HG02970 (cell line): ENCODE results near the gene NKD1.

Source experiments
- ATAC-seq: cut with Tn5 transposase; IDR thresholded peaks from one replicate; pipeline ENCODE4 v1.9.1; 2021; ENCODE audit warnings: mild to moderate bottlenecking, moderate library complexity, moderate number of reproducible peaks; ENCODE audit not compliant: unreplicated experiment, low FRiP score

NKD1 gene

DNA sequence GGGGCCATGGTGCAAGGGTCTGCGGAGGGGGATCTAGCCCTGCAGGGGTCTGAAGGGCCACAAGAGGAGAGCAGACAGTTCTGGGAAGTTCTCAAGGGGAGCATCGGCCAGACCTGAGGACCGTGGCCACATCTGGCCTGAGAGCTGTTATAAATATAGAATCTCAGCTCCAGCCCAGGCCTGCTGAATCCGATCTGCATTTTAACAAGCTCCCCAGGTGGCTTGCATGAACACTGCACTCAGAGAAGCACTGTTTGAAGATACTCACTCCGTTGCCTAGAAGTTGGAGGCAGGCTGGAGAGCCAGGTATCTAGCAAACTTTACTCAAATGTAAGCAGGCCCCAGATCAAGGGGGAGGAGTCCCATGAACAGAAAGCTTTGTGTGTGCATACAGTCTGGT is 61.3 kb downstream of the NKD1 start:
- no peak for ATAC-seq

DNA sequence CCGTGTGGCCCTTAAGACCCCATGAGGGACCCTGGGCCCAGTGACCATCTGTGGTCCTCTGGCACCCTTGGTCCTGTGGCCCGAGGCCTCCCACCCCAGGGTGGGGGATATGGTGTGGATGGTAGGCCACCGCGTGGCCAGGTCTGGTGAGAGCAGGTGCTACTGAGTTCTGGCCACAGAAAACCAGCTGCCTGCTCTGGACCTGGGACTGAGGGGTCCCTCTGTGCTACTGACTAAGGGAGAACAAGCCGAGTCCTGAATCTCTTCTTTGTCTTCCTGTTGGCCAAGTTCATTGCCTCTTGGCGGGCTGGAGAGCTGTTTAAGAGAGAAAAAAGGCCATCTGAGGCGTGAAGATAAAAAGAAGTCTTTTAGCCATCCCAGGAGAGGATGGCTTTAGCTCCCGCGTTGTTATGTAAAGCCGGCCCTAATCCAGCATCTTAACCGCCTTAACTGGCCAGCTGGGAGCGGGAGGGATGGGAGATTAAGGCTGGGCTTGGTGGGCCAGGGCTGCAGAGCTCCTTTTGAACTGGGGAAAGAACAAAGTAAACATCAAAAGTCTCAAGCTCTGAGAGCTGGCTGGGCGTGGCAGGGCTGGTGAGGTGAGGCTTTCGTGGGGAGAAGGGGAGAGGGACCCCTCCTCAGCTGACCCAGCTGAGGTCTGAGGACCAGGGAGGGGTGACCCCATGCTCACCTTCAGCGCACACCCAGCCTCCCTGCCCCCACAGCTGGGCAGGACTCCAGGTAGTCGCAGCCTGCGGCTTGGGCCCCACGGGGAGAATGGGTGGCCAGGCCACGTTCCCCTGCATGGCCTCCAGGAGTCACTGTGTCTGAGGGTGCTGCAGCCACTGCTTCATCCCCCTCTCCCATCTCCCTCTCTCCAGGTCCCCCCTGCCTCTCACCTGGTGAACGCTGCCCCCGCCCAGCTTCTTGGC is 62.4 kb downstream of the NKD1 start:
- no peak for ATAC-seq

DNA sequence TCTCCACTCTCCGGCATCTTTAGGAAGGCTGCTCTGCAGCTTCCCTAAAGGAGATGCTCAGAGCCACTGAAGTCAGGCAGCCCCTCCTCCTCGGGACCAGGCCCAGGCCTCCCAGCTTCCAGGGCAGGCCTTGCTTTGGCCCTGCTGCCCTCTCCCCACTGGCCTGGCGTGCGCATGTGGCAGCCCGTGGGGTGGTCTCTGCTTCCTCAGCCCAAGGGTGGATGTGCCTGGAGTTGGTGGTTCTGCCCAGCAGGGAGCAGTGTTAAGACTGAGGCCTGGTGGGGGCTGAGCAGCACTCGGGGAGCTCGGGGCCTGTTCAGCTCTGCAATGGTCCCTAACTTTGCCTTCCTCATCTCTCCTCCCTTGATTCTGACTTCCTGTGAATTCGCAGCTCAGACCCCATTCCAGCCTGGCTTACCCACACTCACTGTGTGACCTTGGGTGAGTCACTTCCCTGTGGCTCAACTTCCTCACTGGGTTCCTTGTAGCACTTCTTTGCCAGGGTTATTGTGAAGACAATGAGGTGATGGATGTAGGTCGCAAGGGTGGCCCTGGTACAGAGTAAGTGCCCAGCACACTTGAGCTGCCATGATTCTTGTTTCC is 63.2 kb downstream of the NKD1 start:
- no peak for ATAC-seq

DNA sequence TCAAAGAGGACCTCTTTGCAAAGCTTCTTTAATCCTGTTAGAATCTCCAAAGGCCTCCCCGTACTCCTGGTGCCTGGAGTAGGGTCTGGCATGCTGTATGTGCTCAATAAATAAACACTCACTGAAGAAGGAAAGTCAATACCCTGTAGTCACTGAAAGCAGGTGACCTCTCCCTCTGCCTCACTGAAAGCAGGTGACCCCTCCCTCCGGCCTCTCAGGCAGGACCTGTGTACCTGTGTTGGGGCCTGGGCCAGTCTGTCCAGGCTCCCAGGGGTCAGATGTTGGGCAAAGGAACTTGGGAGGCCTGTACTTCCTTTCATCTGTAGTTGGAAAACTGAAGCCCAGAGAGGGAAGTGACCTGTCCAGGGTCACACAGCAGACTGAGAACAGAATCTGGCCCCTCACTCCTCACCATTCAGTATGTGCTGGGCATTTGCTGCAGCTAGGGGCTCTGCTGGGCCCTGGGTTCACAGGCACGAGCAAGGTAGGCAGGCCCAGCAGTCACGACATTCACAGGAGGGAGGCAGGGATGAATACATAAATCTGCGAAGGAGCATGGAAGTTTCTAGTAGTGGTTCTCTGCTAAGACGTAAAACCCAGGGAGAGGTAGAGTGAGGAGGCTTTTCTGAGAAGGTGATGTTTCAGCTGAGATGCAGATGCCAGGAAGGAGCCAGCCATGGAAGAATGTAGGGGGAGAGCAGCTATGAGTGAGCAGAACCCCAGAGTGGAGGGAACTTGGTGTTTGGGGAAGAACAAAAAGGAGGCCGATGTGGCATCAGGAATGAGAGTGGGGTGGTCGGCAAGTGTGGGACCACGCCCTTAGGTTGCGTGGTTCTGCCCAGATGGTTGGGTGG is 64.0 kb downstream of the NKD1 start:
- ATAC-seq, result no peak

DNA sequence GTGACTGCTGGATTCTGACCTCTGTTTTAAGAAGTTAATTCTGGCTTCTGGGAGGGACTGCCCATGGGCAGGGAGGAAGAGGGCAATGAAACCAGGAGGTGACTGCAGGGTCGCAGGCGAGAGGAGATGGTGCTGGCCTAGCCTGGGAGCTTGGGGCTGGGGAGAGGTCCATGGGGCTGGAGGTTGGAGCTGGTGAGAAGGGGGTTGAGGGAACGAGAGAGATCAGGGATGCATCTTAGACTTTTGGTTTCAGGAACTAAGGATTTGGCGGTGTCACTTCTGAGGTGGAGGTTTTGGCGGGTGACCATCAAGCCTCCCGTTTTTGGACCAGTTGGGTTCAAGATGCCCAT is 64.6 kb downstream of the NKD1 start:
- no peak for ATAC-seq

DNA sequence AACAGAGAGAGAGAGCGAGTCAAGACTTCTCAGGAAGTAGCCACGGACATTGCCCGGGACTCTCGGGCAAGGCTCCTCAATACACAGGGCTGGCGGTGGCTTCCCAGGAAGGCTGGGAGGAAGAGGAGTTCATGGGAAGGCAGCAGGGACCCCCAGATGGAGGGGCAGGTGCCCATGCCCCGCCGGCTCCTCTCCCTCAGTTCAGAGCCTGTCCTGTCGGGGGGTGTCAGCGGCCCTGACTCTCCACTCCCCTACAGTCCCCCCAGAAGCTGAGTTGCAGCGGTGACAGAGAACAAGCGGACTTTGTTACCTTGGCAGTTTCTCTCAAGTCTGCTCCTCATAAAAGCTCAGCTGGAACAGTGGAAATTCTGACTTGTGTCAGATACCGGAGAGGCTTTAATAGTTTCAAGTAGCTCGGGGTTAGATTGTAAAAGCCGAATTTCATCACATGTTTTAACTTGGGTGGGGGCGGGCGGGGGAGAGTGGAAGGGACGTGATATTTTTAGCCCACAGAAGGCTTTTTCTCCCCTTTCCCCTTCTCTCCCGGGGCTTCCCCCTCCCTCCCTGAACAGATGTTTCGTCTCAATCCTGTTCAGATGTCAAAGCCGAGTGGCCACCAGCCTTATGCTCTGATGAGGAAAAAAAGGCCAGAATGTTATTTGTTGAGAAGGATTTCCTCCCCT is 65.2 kb downstream of the NKD1 start:
- ATAC-seq, result no peak

DNA sequence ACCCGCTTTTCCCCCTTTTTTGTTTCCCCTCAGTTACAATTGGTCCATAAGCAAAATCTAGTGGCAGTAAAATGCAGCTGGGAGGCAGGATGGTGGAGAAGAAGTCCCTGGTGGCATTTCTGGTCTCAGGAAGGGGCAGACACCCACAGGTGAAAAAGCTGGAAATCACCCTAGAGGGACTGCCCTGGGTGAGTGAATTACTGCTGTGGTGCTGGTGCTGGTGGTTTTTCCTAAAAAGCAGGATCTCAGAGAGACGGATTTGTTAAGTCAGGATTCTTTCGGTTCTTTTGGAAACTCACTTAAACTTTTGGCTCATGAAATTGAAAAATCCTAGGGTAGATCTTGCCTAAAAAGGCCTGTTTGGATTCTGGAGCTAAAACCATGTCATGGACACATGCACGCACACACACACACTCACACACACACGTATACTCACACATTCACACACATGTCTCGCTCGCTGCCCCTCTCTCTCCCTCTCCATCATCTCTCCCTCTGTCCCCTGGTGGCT is 65.8 kb downstream of the NKD1 start:
- no peak for ATAC-seq

DNA sequence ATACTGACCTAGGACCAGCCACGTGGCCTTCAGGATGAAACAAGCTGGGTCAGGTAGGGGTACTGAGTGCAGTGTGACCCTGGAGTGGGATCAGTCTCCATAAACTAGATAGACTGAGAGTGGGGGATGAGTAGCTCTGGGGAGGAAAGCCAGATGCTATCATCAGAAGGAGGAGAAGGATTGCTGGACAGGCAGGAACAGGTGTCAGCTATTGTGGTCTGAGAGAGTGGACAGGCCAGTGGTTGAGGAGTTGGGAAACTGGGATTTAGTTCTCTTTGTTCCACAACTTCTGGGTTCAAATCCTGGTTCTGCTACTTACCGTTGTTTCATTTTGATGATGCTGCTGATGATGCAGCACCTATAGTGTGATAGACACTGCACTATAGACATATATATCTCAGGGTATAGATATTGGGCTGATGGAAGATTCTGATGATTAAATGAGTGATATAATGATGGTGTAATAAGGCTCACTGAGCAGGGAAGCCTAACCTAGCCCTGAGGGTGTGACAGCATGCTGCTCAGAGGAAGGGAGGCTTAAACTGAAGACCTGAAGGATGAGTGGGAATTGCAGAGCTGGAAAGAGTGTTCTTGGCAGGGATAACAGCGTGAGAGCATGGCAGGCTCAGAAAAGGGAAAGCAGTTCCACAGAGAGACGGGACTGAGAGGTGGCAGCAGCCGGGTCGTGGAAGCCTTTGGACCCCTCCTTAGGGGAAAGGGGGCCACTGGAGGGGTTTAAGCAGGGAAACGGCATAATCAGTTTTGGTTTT is 66.9 kb downstream of the NKD1 start:
- no peak for ATAC-seq

DNA sequence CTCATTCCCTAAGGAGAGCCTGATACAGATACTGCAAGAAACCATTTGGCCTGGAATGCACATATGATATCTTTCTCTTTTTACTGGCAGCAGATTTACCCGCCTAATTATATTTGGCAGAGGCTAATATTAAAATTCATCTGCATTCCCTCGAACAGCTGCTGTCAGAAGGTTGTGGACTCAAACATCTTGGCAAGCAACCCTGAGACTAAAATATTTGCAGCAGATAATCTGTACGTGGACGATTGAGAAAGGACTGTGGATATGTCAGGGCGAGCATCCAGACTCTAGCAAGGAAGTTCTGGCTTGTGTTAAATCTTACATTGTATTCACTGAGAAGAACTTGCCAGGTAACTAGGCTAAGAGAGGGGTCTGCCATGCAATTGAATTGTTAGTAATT is 67.7 kb downstream of the NKD1 start:
- ATAC-seq, result no peak

DNA sequence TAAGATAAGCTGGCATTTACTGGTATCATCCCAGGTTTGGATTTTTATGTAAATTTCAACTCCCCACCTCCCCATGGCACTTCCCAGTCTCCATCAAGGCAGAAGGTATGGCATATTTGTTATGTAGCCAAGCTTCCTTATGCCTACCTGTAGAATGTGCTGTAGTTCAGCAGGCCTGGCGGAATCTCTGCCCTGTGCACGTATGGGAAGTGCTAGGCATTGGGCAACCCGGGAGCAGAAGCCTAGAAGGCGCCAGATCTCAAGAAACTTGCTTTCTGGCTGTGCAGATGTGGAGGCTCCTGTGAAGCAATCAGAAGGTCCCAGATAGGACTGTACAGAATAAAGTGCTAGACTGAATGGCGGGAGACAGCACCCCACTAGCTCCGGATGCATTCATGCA is 68.2 kb downstream of the NKD1 start:
- ATAC-seq, result no peak

DNA sequence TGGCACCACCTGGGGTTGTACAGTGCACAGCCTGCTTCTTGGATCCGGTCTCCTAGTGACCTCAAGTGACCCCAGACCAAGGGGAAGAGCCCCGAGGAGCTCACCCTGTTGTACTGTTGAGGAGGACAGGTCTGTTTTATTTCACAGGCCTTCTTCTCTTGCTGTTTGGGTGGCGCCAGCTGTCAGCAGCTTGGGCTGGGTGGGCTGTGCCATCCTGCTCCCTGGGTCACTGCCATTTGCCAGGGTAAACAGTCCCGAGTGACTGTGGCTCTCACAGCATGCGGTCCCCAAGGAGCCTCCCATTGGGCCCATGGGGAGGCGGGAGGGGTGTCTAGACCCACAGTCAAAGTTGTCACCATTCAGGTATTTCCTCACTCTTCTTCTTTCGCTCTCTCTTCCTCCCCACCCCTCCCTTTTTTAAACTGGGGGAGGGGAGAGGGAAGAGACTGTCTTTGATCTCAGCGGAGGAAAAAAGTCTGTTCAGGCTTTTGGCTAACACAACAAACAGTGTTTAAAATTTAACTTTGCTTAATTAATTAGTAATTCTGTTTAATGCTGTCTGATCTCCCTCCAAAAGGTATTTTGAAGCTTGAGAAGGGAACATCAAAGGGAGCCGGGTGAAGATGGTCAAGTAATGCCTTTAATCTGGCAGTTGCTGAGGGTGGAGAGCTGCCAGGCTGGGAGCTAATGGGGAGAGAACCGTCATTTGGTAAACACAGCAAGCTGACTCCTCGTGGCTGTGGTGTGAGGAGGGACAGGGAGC is 68.9 kb downstream of the NKD1 start:
- ATAC-seq, result no peak

DNA sequence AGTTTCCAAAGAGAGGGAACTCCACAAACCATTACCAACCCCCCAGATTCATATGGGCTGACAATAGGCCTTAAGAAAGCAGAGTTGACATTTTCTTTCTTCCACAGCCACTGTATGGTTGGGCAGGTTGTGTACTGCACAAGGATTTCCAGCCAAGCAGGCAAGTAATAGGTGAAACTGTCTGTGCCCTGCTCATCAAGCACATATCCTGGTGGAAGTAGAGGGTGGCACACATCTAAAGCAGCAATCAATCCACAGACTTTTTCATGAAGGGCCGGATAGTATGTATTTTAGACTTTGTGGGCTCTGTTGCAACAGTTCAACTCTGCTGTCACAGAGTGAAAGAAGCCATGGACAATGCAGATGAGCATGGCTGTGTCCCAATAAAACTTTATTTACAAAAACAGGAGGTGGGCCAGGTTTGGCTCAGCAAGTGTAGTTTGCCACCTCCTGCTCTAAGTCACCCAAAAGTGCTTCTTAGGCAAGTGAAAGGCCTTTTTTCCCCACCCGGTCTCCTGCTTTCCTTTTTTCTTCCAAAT is 69.5 kb downstream of the NKD1 start:
- no peak for ATAC-seq

DNA sequence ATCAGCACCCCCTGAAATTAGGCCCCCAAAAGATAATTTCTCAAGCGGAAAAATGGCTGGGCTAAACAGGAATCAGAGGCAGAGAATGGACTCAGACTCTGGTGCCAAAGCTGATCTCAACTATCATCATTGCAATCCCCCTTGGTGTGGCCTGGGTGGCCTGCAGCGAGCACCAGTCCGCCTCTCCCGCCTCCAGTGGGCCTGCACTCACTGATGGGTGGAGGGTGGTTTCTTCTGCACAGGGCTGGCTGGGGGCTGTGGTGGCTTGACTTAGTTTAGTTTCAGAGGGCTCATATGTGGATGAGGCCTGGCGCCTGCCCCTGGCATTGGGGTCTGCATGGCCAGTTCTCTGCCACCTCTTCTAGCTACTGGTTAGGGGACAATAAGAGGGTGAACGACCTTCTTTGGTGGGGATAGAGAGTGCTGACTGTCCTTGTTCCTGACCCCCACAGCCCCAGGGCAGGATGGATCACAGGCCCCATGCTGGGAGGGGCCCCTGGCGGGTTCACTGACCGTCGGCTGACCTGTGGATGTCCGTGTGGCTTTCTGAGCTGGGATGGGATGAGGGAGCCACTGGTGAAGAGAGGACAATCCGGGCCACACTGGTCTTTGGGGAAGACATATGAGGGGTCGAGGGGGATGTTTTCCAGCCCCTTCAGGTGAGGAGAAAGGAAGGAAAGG is 70.2 kb downstream of the NKD1 start:
- ATAC-seq, result no peak

DNA sequence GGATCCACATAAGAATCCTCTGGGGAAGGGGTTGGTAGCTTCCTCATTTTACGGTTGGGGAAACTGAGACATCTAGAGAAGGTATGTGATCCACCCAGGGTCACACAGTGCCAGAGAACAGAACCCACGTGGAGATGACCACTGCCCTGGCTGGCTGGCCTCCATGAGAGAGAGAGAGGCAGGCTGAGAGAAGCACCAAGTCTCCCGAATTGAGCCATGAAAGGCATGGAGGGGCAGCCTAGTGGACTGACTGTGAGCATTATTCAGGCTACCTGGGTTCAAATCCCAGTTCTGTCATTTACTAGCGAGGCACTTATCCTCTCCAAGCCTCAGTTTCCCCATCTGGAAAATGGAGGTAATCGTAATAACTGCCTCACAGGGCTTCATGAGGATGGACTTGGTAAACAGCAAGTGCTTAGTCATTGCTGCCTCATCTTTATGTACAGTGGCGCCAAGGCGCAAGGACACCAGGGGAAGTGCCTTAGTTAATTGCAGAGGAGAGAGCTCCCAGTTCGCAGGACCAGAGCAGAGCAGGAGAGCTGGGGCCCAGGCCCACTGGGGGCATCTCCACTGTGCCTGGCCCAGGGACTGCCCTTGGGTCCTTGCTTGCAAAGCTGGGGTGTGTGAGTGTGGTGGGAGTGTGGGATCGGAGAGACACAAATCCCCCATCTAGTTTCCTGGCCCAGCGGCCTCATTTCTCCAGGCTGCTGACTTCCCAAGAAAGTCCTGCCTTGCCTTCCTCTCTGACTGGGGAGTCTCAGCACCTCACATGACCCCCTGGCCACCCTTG is 71.7 kb downstream of the NKD1 start:
- no peak for ATAC-seq

DNA sequence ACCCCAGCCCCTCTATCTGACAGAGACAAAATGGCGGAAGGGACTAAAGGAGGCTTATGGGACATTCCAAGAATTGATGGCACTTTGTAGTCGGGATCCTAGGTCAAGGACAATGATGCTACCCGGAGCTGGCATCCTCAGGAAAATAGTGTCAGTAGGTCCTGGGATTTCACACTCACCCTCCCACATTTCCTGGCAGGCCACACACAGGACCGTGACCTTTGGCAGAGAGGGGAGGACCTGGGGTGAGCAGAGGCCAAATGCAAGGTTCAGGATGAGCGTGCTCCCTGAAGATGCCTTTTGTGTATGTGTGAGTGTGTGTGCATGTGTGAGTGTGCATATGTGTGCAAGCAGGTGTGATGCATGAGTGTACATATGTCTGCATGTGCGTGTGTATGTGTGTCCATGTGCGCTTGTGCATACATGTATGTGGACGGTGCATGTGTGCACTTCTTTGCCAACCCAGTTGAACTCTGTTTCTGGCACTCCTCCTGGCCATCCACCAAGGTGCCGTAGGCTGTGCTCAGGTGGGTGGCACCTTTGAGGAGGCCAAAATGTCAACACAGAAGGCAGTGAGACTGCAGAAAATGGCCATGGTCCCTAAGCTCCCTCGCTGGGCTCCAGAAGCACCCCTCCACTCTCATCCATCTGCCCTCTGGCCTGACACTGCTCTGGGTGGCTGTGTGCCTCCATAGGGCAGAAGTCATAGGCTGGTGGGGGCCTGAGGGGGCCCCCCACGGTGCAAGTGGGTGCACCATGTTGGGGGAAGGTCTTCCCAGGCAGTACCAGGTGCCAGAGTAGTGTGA is 72.7 kb downstream of the NKD1 start:
- no peak for ATAC-seq

DNA sequence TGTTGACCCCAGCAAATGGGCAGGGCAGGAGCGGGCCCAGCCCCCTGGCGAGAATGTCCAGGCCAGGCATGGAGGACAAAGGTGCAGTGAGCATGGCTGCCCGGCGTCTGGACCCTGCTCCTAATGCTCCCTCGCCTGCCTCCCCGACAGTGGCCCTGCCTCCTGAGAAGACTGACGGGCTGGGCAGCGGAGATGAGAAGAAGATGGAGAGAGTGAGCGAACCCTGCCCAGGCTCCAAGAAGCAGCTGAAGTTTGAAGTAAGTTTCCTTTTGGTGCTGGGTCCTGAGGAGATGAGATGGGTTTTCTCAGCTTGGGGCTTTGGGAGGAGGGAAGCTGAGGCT is 73.2 kb downstream of the NKD1 start:
- ATAC-seq, result no peak

DNA sequence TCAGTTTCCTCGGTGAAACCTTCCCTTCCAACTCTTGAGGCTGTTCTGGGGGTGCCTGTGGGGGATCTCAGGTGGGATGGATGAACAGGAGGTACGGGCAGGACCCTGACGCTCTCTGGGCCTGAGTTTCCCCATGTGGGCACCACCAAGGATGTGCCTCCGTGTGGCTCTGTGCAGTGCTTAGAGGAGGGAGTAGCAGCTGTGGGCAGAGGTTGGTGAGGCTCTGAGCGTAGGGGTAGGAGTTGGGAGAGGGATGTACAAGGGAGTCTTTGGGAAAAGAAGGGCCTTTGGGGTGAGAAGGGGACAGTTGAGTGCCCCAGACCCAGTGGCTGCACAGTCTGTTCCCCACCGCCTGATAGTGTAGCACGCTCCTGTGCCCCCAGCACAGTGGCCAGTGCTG is 73.8 kb downstream of the NKD1 start:
- ATAC-seq, result no peak
